ENCODE data around the gene SOX12. TPM values are rescaled to one million over a fixed set of nuclear protein-coding genes. Genes with fewer than 3 reads are reported as not detected.

Gene SOX12
- polyA plus RNA-seq, 1 donor (not counting 4 experiments of a cell fraction or from before 2014, with no cell fraction given) = 1.9 TPM

DNA sequence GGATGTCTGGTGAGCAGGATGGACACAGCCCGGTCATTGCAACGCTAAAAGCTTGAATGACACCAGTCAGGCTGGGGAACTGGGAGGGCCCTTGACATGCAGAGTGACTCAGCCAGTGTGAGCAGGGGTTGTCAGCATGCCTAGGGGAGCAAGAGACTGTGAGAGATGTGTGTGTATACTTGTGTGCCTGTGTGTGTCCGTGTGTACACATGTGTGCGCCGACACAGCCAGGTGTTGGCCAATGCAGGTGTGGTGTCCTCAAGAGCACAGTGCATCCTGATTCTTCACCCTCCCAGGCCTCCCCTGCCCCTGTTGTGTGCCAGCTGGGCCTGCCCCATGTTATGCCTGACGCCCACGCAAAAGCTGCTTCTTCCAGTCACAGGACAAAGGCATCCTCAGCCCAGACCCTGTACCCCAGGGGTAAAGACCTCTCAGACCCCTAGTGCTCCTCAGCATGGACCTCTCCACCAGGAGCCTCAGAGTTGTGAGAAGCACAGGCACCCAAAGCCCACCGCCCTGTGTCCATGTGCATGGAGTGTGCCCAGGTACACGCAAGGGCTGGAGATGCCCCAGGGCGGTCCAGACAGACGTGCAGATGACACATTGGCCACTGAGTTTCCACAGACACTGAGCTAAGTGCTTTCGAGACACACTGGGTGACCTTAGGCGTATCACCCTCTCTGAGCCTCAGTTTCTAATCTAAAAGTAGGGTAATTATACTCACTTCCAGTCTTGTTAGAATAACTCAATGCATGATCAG lies 38.1 kb downstream of the SOX12 start:
- Histone ChIP-seq H3K9me3 (ENCODE audit: control insufficient read depth, low read depth, low read length) (no peaks in the 10 kb centered on the region), H3K36me3 (ENCODE audit: control insufficient read depth in 2 of 2, extremely low read depth in 1 of 2, insufficient read depth in 2 of 2, low read length in 2 of 2) (no peaks in the 10 kb centered on the region), H3K4me1 (ENCODE audit: control insufficient read depth, extremely low read depth, insufficient read depth, low read length) (peaks cover 68% of the 10 kb centered on the region), H2AFZ (ENCODE audit: control insufficient read depth, low read length) (no peak overlapping the region), H4K20me1 (ENCODE audit: control insufficient read depth, extremely low read depth, insufficient read depth, low read length) (no peaks in the 10 kb centered on the region), H3K27ac (ENCODE audit: control insufficient read depth, insufficient read depth, low read length) (peak overlapping the region; percentile 90), H3K27me3 (ENCODE audit: control insufficient read depth, extremely low read depth, insufficient read depth, low read length) (no peaks in the 10 kb centered on the region), H3K4me3 (ENCODE audit: control insufficient read depth in 2 of 3, extremely low read depth in 1 of 3, insufficient read depth in 2 of 3, low read depth in 1 of 3, low read length in 3 of 3) (peak overlapping the region in 1 of 3 experiments; percentile 39), H3K9ac (ENCODE audit: control insufficient read depth, extremely low read depth, insufficient read depth, low read length) (peak overlapping the region; percentile 51), H3K79me2 (ENCODE audit: control insufficient read depth, insufficient read depth, low read length) (no peaks in the 10 kb centered on the region), H3K4me2 (ENCODE audit: control insufficient read depth, extremely low read depth, insufficient read depth, low read depth, low read length) (peak overlapping the region; percentile 74), H3K9me1 (ENCODE audit: control insufficient read depth, extremely low read depth, insufficient read depth, low read length) (no peaks in the 10 kb centered on the region)
- dilution Hi-C loops (cut with MboI; ENCODE audit: extremely low pct_ligation_motif_present, low sequenced_read_pairs) = no loop called here
- FAIRE-seq = peak; percentile 92
- no peak for TF ChIP-seq EZH2 (IDR thresholded peaks at IDR 0.05; ENCODE audit: low read length)
- TF ChIP-seq, protein P1, sequence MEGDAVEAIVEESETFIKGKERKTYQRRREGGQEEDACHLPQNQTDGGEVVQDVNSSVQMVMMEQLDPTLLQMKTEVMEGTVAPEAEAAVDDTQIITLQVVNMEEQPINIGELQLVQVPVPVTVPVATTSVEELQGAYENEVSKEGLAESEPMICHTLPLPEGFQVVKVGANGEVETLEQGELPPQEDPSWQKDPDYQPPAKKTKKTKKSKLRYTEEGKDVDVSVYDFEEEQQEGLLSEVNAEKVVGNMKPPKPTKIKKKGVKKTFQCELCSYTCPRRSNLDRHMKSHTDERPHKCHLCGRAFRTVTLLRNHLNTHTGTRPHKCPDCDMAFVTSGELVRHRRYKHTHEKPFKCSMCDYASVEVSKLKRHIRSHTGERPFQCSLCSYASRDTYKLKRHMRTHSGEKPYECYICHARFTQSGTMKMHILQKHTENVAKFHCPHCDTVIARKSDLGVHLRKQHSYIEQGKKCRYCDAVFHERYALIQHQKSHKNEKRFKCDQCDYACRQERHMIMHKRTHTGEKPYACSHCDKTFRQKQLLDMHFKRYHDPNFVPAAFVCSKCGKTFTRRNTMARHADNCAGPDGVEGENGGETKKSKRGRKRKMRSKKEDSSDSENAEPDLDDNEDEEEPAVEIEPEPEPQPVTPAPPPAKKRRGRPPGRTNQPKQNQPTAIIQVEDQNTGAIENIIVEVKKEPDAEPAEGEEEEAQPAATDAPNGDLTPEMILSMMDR (optimal IDR thresholded peaks at IDR 0.05 in 1 of 3, IDR thresholded peaks at IDR 0.05 in 1 of 3, conservative IDR thresholded peaks at IDR 0.05 in 1 of 3; ENCODE audit: extremely low read depth in 1 of 3, insufficient read depth in 2 of 3, low read length in 3 of 3) = no peak
- no peak for DNase-seq (ENCODE audit: low read depth, low spot score)

DNA sequence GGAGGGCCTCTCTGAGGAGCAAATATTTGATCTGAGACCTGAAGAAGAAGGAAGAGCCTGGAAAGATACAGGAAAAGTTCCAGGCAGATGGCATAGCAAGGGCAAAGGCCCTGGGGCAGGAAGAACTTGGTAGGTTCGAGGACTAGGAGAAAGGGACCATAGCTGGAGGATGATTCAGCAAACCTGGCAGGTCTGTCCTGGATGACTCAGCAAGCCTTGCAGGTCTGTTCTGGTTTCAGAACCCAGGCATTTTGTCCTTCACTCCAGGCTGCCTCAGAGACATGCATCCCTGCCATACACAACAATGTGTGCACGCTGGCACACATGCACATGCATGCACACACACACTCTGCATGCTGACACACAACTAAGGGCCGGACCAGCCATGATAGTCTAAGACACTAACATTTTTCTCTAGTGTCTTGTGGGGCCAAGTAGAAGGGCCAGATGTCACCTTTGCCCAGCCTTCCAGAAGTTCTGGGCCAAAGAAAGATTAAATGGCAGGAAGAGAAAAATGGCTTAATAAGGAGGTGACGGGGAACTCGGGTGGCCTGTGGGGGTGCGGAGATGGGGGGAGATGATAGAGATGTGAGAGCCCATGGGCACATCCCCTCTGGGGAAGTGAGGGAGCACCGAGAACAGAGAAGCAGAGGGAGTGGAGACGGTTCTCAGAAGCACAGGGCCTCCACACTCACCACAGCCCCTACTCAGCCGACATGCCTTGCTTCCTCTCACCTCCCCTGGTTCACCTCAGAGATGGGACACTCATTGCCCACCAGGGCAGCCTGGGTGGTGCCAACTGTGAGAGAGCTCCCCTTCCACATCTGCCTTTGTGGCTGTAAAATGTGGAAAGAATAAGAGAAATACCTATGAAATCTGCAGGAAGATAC lies 39.8 kb downstream of the SOX12 start:
- TF ChIP-seq, protein P1 (optimal IDR thresholded peaks at IDR 0.05 in 1 of 3, IDR thresholded peaks at IDR 0.05 in 1 of 3, conservative IDR thresholded peaks at IDR 0.05 in 1 of 3; ENCODE audit: extremely low read depth in 1 of 3, insufficient read depth in 2 of 3, low read length in 3 of 3) = no peak
- no peak for TF ChIP-seq EZH2 (IDR thresholded peaks at IDR 0.05; ENCODE audit: low read length)
- DNase-seq (ENCODE audit: low read depth, low spot score) = peak; percentile 99
- dilution Hi-C loops (cut with MboI; ENCODE audit: extremely low pct_ligation_motif_present, low sequenced_read_pairs) = no loop called here
- Histone ChIP-seq H3K27ac (ENCODE audit: control insufficient read depth, insufficient read depth, low read length) (peak overlapping the region; percentile 90), H3K4me2 (ENCODE audit: control insufficient read depth, extremely low read depth, insufficient read depth, low read depth, low read length) (peak overlapping the region; percentile 41), H3K36me3 (ENCODE audit: control insufficient read depth in 2 of 2, extremely low read depth in 1 of 2, insufficient read depth in 2 of 2, low read length in 2 of 2) (no peaks in the 10 kb centered on the region), H3K9me3 (ENCODE audit: control insufficient read depth, low read depth, low read length) (no peaks in the 10 kb centered on the region), H3K4me3 (ENCODE audit: control insufficient read depth in 2 of 3, extremely low read depth in 1 of 3, insufficient read depth in 2 of 3, low read depth in 1 of 3, low read length in 3 of 3) (peak overlapping the region in 1 of 3 experiments; percentile 9), H3K4me1 (ENCODE audit: control insufficient read depth, extremely low read depth, insufficient read depth, low read length) (peaks cover 61% of the 10 kb centered on the region), H3K27me3 (ENCODE audit: control insufficient read depth, extremely low read depth, insufficient read depth, low read length) (no peaks in the 10 kb centered on the region), H2AFZ (ENCODE audit: control insufficient read depth, low read length) (peak overlapping the region; percentile 45), H3K9ac (ENCODE audit: control insufficient read depth, extremely low read depth, insufficient read depth, low read length) (peak overlapping the region; percentile 56), H3K9me1 (ENCODE audit: control insufficient read depth, extremely low read depth, insufficient read depth, low read length) (no peaks in the 10 kb centered on the region), H4K20me1 (ENCODE audit: control insufficient read depth, extremely low read depth, insufficient read depth, low read length) (no peaks in the 10 kb centered on the region), H3K79me2 (ENCODE audit: control insufficient read depth, insufficient read depth, low read length) (no peaks in the 10 kb centered on the region)
- peak; percentile 99 for FAIRE-seq
